Measurements from ENCODE around the gene SLC5A5. TPM values are rescaled to one million over a fixed set of nuclear protein-coding genes. Genes with fewer than 3 reads are reported as not detected.
A peak's percentile ranks its signal among the peaks of the same experiment; 100 is the strongest.
"Not testable (repeated sequence)": the region's sequence is repeated elsewhere in the genome, so short reads cannot be mapped to it uniquely, and the experiment has no call there.

The SLC5A5 gene
- total RNA-seq, 1 donor from 2014 or later, result not detected

DNA sequence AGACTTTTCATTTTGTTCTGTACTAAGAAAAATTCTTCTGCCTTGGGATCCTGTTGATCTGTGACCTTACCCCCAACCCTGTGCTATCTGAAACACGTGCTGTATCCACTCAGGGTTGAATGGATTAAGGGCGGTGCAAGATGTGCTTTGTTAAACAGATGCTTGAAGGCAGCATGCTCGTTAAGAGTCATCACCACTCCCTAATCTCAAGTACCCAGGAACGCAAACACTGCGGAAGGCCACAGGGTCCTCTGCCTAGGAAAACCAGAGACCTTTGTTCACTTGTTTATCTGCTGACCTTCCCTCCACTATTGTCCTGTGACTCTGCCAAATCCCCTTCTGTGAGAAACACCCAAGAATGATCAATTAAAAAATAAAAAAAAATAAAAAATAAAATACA lies 47.4 kb downstream of the SLC5A5 start:
- not testable (repeated sequence) for DNase-seq (ENCODE audit: low spot score)

DNA sequence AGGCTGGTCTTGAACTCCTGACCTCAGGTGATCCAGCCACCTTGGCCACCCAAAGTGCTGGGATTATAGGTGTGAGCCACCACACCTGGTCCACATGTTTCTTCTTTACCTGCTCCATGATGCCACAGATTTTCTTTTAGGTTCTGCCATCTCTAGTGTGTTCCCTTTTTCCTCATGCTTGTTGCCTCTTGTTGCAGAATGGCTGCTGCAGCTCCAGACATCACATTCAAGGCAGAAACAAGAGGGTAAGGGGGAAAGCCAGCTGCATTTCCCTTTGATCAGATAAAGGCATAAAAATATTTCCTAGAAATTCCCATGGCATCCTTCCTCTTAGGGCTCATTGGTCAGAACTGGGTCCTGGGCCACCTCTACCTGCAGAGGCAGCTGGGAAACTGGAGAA lies 48.8 kb downstream of the SLC5A5 start:
- DNase-seq (ENCODE audit: low spot score), result no peak

DNA sequence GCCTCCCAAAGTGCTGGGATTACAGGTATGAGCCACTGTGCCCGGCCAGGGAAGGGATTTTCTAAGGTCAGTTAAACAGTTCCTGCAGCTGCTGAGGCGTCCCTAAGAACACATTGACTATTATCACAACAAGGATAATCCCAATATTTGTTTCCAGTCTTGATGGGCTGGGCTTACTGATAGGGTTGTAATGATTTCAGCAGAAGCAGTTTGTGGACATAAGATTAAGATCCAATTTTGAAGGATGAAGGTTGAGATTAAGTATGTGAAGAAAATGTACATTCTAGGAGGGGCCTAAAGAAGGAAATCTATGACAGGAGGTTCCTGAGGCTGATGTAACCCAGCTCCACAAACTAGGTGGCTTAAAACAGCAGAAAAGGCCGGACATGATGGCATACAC lies 50.4 kb downstream of the SLC5A5 start:
- DNase-seq (ENCODE audit: low spot score), result no peak

DNA sequence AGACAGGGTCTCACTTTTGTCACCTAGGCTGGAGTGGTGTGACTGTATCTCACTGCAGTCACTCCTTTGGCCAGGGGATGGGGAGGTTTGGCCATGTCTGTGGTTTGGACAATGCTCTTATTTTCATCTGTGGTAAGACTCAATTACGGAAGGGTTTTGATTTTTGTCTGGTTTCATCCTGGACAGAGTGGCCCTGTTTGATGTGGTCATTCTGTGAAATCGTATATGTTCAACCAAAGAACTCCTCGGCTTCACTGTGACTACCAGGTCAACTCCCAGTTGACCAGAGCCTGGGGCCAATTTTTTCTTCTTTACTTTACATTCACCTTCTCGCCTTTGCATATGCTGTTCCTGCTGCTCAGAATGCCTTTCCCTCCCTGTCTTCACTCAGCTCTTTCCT lies 54.3 kb downstream of the SLC5A5 start:
- DNase-seq (ENCODE audit: low spot score), result no peak

DNA sequence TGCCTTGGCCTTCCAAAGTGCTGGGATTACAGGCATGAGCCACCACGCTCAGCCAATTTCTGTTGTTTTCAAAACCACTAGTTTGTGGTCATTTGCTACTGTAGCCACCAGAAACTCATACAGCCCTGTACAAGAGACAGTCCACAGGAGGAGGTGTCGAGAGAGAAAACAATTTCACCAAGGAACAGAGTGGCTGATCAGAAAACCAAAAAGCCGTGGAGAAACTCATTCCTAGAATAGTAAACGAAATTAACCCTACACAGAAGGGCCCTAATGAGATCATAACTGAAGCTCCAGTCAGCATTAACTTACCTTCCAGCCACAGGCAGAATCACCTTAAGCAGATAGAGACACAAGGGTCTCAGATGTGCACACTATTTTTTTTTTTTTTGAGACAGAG lies 57.3 kb downstream of the SLC5A5 start:
- no peak for DNase-seq (ENCODE audit: low spot score)

DNA sequence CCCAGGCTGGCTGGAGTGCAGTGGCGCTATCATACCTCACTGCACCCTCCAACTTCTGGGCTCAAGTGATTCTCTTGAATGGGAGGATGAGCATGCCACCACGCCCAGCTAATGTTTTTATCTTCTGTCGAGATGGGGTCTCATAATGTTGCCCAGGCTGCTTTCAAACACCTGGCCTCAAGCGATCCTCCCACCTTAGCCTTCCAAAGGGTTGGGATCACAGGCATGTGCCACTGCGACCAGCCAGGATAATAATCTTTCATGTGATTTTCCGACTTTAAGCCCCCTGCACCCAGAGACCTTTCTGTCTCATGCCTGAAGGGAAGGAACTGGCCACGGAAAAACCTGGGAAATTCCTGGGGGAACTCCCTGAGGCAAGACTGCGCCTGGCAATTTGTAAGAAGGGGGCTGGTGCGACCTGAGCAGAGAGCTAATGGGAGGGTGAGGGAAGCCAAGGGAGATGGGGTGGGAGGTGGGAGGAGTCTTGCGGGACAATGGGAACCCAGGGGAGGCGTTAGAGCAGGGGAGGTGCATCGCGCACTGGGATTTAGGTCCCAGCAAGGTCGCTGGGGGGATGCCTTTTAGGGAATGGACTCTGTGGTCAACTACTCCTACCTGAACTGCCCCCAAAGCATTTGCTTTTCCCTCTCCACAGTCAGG lies 59.9 kb downstream of the SLC5A5 start:
- DNase-seq (ENCODE audit: low spot score), result no peak

DNA sequence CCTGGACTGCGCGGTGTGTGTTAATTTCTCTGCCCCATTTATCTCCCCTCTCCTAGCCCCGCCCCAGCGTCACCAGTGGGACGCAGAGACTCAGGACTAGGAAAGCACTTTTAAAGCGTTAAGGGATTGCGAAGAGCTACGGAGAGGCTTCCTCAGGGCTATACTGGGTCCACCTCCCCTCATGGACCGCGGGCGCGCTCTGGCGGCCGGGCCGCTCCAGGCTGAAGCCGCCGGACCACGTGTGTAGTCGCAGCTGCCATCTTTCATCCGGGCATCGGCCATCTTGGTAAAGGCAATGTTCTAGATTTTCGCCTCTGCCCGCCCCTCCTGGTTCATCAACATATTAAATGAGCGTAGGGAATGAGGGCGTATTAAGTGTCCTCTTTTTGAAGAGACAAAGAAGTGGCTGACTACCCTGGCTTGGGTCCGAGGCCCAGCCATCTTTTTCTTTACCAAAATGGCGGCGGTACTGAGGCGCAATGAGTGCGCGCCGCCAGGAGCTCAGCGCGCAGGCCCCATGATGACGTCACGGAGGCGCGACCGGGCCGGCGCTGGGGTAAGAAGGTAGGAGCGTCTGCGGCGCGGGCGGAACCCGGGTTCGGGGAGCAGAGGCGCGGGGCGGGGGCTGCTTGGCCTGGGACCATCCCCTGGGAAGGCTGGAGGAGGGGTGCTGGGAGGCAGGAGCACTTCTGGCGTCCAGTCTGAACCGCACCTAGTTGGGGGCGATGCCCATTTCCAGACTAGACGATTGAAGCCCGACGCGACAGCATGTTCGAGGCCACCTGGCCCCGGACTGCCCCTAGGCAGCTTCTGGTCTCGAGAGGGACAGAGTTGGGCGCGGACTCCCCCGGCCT lies 61.0 kb downstream of the SLC5A5 start, which contains the start of gene CCDC124:
TSS of gene CCDC124 (plus strand) at position 531 of the 854 bp plus-strand sequence. CDS start 3,406 bp downstream, outside the sequence.
- peak; percentile 93 for DNase-seq (ENCODE audit: low spot score)

DNA sequence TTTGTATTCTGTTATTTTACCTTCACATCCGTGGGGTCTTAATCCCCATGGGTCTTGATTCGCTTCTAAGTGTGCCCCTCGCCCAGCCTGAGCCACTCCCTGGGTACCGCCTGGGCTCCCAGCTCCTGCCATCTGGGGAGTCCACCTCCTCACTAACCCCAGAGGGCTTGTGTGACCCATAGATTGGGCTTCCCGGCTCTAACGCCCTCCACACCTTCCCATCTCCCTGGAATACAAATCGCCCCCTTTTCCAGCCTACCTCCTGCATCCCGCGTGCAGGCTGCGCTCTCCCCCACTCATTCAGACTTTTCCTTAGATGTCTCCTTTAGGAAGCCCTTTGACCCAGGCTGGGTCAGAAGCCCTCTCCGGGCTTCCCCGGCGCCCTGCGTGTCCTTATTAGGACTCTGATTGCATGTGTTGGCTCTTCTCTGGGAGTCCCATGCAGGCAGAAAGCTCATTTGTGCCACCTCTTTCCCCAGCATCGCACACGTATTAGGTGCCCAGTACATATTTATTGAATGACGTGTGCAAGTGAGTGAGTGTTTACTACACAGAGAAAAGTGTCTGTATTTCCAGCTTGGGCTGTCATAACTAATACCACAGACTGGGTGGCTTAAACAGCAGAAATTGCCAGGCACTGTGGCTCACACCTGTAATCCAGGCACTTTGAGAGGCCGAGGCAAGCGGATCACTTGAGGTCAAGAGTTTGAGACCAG lies 61.8 kb downstream of the SLC5A5 start:
- DNase-seq (ENCODE audit: low spot score), result no peak

DNA sequence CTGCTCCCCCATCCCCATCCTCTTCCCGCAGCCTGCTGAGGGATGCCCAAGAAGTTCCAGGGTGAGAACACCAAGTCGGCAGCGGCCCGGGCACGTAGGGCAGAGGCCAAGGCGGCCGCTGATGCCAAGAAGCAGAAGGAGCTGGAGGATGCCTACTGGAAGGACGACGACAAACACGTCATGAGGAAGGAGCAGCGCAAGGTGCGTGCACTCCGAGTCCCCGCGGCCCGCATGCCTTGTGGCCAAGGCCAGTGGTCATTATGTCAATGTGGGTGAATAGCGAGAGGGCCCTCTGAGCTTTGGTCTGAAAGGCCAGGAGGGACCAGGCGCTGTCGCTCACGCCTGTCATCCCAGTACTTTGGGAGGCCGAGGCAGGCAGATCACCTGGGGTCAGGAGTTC lies 64.6 kb downstream of the SLC5A5 start:
- no peak for DNase-seq (ENCODE audit: low spot score)

DNA sequence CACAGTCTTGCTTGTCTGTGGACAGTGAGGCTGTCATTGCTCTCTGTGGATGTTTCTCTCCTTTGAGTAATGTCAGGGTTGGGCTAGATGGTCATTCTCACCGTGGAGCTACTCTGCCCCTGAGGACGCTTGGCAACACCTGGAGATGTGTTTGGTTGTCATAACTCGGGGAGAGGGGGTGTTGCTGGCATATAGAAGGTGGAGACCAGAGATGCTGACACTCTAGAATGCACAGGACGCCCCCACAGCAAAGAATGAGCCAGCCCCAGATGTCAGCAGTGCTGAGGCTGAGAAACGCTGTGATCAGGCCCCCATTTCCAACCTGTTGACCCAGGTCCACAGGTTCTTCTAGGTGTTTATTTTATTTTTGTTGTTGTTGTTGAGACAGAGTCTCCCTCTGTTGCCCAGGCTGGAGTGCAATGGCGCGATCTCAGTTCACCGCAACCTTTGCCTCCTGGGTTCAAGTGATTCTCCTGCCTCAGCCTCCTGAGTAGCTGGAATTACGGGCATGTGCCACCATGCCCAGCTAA lies 65.7 kb downstream of the SLC5A5 start:
- DNase-seq (ENCODE audit: low spot score), result no peak

DNA sequence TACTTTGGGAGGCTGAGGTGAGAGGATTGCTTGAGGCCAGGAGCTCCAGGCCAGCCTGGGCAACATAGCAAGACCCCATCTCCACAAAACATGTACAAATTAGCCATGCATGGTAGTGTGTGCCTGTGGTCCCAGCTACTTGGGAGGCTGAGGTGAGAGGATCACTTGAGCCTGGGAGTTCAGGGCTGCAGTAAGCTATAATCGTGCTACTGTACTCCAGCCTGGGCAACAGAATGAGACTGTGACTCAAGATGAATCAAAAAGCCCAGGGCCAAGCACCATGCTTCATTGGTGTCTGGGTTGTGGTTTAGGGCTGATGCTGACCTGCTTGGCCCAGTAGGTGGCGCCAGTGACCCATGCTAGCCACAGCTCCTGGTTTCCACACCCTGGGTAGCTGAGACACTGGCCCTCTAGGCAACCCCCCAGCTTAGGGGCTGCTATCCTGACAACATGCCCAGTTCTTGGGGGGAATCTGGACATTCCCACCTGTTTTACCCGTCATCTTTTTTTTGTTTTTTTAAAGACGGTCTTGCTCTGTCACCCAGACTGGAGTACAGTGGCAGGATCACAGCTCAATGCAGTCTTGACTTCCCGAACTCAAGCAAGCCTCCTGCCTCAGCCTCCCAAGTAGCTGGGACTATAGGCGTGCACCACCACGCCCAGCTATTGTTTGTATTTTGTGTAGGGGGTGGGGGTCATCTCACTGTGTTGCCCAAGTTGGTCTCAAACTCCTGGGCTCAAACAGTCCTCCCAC lies 66.5 kb downstream of the SLC5A5 start:
- peak; percentile 79 for DNase-seq (ENCODE audit: low spot score)

DNA sequence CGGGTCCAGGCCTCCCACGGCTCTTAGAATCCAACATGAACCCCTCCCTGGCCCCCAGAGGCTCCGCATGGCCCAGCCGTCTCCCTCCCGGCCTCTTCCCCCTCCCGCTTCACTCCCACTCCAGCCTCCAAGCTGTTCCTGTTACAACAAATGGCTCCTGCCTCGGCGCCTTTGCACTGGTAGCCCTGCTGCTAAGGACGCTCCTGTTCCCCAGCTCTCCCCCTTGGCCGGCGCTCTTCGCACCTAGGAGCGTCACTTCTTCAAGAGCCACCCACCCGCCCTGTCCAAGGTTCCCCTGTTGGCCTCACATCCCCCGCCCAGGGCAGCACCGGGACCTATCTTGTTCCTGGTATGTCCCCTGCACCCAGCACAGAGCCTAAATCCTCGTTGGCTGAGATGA lies 70.4 kb downstream of the SLC5A5 start:
- no peak for DNase-seq (ENCODE audit: low spot score)

DNA sequence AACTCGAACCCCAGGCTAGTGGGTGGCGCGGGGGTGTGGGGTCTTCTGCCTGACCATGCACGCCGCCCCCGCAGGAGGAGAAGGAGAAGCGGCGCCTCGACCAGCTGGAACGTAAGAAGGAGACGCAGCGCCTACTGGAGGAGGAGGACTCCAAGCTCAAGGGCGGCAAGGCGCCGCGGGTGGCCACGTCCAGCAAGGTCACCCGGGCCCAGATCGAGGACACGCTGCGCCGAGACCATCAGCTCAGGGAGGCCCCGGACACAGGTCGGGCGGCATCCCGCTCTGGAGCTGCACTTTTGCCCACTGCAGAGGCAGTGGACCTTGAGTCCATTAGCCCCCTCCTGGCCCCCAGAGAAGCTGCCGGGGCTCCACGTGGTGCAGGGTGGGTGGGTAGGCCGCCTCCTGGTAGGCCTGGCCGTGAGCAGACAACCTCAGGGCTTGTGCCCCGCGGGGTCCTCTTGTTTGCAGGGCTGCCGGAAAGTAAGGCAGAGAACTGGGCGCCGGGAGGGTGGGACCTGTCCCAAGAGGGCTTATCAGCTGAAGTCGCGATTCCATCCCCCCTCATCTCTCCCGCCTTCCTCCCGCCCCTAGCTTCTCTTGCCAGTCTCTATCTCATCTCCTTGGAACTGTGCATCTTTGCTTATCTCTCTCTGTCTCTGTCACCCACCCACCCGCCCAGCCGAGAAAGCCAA lies 71.0 kb downstream of the SLC5A5 start:
- no peak for DNase-seq (ENCODE audit: low spot score)

DNA sequence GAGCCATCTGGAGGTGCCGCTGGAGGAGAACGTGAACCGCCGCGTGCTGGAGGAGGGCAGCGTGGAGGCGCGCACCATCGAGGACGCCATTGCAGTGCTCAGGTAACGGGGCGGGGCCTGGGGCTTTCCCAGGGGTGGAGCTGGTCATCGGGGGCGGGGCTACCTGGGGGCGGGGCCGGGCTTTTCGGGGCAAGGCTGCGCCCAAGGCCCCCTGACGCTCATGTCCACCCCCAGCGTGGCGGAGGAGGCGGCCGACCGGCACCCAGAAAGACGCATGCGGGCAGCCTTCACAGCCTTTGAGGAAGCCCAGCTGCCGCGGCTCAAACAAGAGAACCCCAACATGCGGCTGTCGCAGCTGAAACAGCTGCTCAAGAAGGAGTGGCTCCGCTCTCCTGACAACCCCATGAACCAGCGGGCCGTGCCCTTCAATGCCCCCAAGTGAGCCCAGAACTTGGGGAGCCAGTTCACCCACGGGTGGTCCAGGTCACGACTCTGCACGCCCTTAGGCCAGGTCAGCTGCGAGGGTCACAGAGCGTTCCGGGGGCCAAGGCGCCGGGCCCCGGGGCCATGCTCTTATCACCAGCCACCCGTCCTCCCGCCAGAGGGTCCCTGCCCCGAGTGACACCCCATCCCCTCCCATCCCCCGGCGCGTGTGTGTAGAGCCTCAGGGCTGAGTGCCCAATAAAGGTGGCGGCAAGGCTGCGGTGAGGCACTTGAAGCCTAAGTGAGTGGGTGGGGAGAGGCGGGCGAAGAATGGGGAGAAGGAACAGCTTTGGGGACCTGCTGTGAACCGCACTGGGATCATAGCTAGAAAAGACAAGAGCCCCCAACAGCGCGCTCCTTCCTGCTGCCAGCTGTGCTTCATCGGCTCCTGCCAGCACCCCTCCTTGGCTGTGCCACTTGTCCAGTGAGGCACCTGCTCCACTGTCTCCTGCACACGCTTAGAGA lies 71.8 kb downstream of the SLC5A5 start:
- no peak for DNase-seq (ENCODE audit: low spot score)

DNA sequence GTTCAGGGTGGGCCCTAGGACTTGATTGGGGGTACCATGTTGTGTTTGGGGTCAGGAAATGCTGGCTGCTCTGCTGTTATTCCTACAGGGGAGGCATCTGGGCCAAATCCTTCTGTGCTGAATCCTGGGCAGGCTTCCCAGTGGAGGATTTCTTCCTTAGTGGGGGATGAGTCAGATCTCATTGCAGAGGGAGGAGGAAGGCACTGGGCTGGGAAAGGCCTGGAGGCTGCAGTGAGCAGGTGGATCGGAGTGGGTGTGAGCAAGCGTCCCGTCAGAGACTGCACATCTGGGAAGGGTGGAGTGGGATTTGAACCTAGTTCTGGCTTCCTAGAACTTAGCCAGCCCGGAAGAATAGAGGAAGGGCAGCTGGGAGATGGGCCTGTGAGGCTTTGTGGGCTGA lies 72.6 kb downstream of the SLC5A5 start:
- DNase-seq (ENCODE audit: low spot score), result no peak

Data from mucosa of gallbladder (tissue), 1 donor.